Measurements from ENCODE around the gene APAF1. TPM values are rescaled to one million over a fixed set of nuclear protein-coding genes. Genes with fewer than 3 reads are reported as not detected.

The APAF1 gene
- polyA plus RNA-seq, 1 experiment, result 6.0 TPM

- CTCF ChIA-PET, result interaction anchor here (1.8 kb wide), 1 partner anchor 17 kb away, joined by 5 read pairs; no protein-coding TSS in a partner anchor
- no peak overlapping the region for H3K4me3 ChIP-seq (ENCODE audit: low read depth, low read length)
- no peak for DNase-seq (ENCODE audit: low read depth)
- H3K27me3 ChIP-seq (ENCODE audit: control insufficient read depth, insufficient read depth, low read length), result no peaks in the 10 kb centered on the region
- H3K36me3 ChIP-seq (ENCODE audit: control insufficient read depth, insufficient read depth, low read length), result peaks cover 4% of the 10 kb centered on the region
- no peak for TF ChIP-seq CTCF (IDR thresholded peaks at IDR 0.05; ENCODE audit: insufficient read depth, low read depth, low read length)
- POLR2A ChIA-PET, result interaction anchor here (0.7 kb wide), 1 partner anchor 214 kb away, joined by 3 read pairs; no protein-coding TSS in a partner anchor
These were observed 79.5 kb downstream of the APAF1 start for GRCh38 chr12:98724384-98725155.

GRCh38 chr12:98725476-98726247, 80.6 kb downstream of the APAF1 start:
- Histone ChIP-seq H3K36me3 (ENCODE audit: control insufficient read depth, insufficient read depth, low read length) (peaks cover 5% of the 10 kb centered on the region), H3K4me3 (ENCODE audit: low read depth, low read length) (no peak overlapping the region), H3K27me3 (ENCODE audit: control insufficient read depth, insufficient read depth, low read length) (no peaks in the 10 kb centered on the region)
- ChIA-PET POLR2A (no interaction called here), CTCF (interaction anchor here (1.0 to 1.8 kb wide), 3 partner anchors 8 to 19 kb away, joined by 3 to 5 read pairs (median 4); no protein-coding TSS in a partner anchor)
- no peak for DNase-seq (ENCODE audit: low read depth)
- TF ChIP-seq CTCF (IDR thresholded peaks at IDR 0.05; ENCODE audit: insufficient read depth, low read depth, low read length), result peak; percentile 66

- POLR2A ChIA-PET, result no interaction called here
- H3K36me3 ChIP-seq (ENCODE audit: control insufficient read depth, insufficient read depth, low read length), result peaks cover 7% of the 10 kb centered on the region
These were observed 82.1 kb downstream of the APAF1 start for GRCh38 chr12:98727196-98727595.

GRCh38 chr12:98730412-98730811, 85.3 kb downstream of the APAF1 start:
- Histone ChIP-seq H3K36me3 (ENCODE audit: control insufficient read depth, insufficient read depth, low read length) (peaks cover 3% of the 10 kb centered on the region), H3K4me3 (ENCODE audit: low read depth, low read length) (no peak overlapping the region), H3K27me3 (ENCODE audit: control insufficient read depth, insufficient read depth, low read length) (no peaks in the 10 kb centered on the region)
- ChIA-PET POLR2A (no interaction called here), CTCF (interaction anchor here (1.6 kb wide), 1 partner anchor 10 kb away, joined by 4 read pairs; no protein-coding TSS in a partner anchor)
- no peak for DNase-seq (ENCODE audit: low read depth)
- no peak for TF ChIP-seq CTCF (IDR thresholded peaks at IDR 0.05; ENCODE audit: insufficient read depth, low read depth, low read length)

More at GRCh38 chr12:98727196-98727595, 82.1 kb downstream of the APAF1 start:
- CTCF ChIA-PET, result no interaction called here
- no peak for DNase-seq (ENCODE audit: low read depth)
- Histone ChIP-seq H3K4me3 (ENCODE audit: low read depth, low read length) (no peak overlapping the region), H3K27me3 (ENCODE audit: control insufficient read depth, insufficient read depth, low read length) (no peaks in the 10 kb centered on the region)
- no peak for TF ChIP-seq CTCF (IDR thresholded peaks at IDR 0.05; ENCODE audit: insufficient read depth, low read depth, low read length)
